ENCODE results near the gene HS3ST3A1.
"Not testable (repeated sequence)": the region's sequence is repeated elsewhere in the genome, so short reads cannot be mapped to it uniquely, and the experiment has no call there.

Gene HS3ST3A1

GRCh38 chr17:13500947-13501346, 100.8 kb downstream of the HS3ST3A1 start:
- DNase-seq (ENCODE audit: low read depth) = no peak
- H3K4me3 ChIP-seq (ENCODE audit: low read length) = no peak overlapping the region
- TF ChIP-seq CTCF (IDR thresholded peaks at IDR 0.05; ENCODE audit: insufficient read depth, low read depth, low read length, missing control alignments) = no peak

GRCh38 chr17:13498184-13498583, 103.5 kb downstream of the HS3ST3A1 start:
- TF ChIP-seq CTCF (IDR thresholded peaks at IDR 0.05; ENCODE audit: insufficient read depth, low read depth, low read length, missing control alignments) = no peak
- DNase-seq (ENCODE audit: low read depth) = no peak
- no peak overlapping the region for H3K4me3 ChIP-seq (ENCODE audit: low read length)

- H3K4me3 ChIP-seq (ENCODE audit: low read length); DNase-seq (ENCODE audit: low read depth): not testable (repeated sequence)
These were observed 105.1 kb downstream of the HS3ST3A1 start for GRCh38 chr17:13496553-13497056.

- no peak for DNase-seq (ENCODE audit: low read depth)
- no peak for TF ChIP-seq CTCF (IDR thresholded peaks at IDR 0.05; ENCODE audit: insufficient read depth, low read depth, low read length, missing control alignments)
- no peak overlapping the region for H3K4me3 ChIP-seq (ENCODE audit: low read length)
These were observed 106.3 kb downstream of the HS3ST3A1 start for GRCh38 chr17:13495423-13495822.

GRCh38 chr17:13492737-13493122, 109.0 kb downstream of the HS3ST3A1 start:
- TF ChIP-seq CTCF (IDR thresholded peaks at IDR 0.05; ENCODE audit: insufficient read depth, low read depth, low read length, missing control alignments) = no peak
- H3K4me3 ChIP-seq (ENCODE audit: low read length) = no peak overlapping the region
- no peak for DNase-seq (ENCODE audit: low read depth)

GRCh38 chr17:13491916-13492736, 109.6 kb downstream of the HS3ST3A1 start:
- DNase-seq (ENCODE audit: low read depth) = no peak
- H3K4me3 ChIP-seq (ENCODE audit: low read length) = no peak overlapping the region
- TF ChIP-seq CTCF (IDR thresholded peaks at IDR 0.05; ENCODE audit: insufficient read depth, low read depth, low read length, missing control alignments) = no peak

GRCh38 chr17:13491491-13491890, 110.2 kb downstream of the HS3ST3A1 start:
- DNase-seq (ENCODE audit: low read depth) = no peak
- H3K4me3 ChIP-seq (ENCODE audit: low read length) = no peak overlapping the region
- no peak for TF ChIP-seq CTCF (IDR thresholded peaks at IDR 0.05; ENCODE audit: insufficient read depth, low read depth, low read length, missing control alignments)

Data from epithelial cell of esophagus (primary cell).